HG03135 (cell line): ENCODE data around the gene PPDPF.
"Not testable (repeated sequence)": the region's sequence is repeated elsewhere in the genome, so short reads cannot be mapped to it uniquely, and the experiment has no call there.

Experiments
- ATAC-seq: cut with Tn5 transposase; IDR thresholded peaks from one replicate; pipeline ENCODE4 v1.9.1; 2021; ENCODE audit warnings: mild to moderate bottlenecking, moderate library complexity; ENCODE audit not compliant: unreplicated experiment

PPDPF gene

GRCh38 chr20:63520504-63520933 is at the start of gene PPDPF:
Gene PPDPF (plus strand): TSS chr20:63520765. CDS start chr20:63521309, 544 bp downstream.
- ATAC-seq: peak; percentile 71

- no peak for ATAC-seq
Measured at GRCh38 chr20:63471002-63471716, 49.4 kb upstream of the PPDPF start.

DNA sequence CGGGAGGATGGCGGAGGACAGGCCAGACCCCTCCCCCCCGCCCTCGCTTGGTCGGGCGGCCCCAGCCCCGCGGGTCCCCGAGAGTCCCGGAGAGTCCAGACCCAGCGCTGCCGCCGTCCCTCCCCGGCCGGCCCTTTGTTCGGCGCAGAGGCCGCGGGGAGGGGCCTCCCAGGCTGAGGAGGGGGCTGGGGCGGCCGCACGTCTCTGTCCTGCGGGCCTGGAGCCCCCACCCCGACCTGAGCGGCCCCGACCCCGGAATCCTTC is 48.9 kb upstream of the PPDPF start:
- no peak for ATAC-seq

- no peak for ATAC-seq
Measured at GRCh38 chr20:63471981-63472831, 48.4 kb upstream of the PPDPF start, which contains the start of gene KCNQ2. Gene KCNQ2 (minus strand): TSS chr20:63472655. CDS start chr20:63472463, 192 bp downstream.

DNA sequence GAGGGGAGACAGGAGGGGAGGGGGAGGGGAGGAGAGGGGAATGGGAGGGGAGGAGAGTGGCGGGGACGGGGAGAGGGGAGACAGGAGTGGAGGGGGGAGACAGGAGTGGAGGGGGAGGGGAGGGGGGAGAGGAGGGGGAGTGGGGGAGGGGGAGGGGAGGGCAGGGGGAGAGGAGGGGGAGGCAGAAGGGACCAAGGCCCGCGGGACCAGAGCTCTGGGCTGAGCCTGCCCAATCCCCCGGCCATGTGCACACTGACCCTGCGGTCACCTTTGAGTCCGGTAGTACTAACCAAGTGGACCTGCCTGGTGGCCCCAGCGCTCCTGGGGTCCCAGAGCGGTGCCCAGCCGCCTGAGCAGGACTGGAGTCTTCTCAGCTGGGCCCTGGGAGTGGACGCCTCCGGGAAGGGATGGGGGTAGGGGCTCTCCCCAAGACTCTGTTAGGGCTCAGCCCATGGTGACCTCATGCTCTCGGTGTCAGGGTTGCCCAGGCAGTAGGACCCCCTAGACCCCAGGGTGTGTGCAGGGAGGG is 47.6 kb upstream of the PPDPF start:
- ATAC-seq: no peak

GRCh38 chr20:63473555-63474449 is 46.8 kb upstream of the PPDPF start:
- no peak for ATAC-seq

DNA sequence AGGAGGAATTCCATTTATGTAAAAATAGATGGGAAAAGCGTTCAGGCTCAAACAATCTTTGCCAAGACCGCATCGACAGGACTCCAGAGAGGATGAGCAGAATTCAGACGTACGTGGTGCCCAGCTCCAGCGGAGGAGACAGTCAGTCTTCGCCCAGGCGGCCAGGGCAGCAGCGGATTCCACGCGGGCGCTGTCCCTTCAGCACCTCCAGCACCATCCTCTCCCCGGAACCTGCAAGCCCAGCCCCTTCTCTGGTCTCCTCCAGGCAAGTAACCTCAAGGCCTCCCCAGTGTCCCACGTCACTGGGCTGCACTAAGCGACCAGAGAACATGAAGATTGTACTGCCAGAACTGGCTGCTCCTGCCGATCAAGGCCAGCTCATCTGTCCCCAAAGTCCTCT is 45.4 kb upstream of the PPDPF start:
- no peak for ATAC-seq

GRCh38 chr20:63477061-63477616 is 43.4 kb upstream of the PPDPF start:
- no peak for ATAC-seq

DNA sequence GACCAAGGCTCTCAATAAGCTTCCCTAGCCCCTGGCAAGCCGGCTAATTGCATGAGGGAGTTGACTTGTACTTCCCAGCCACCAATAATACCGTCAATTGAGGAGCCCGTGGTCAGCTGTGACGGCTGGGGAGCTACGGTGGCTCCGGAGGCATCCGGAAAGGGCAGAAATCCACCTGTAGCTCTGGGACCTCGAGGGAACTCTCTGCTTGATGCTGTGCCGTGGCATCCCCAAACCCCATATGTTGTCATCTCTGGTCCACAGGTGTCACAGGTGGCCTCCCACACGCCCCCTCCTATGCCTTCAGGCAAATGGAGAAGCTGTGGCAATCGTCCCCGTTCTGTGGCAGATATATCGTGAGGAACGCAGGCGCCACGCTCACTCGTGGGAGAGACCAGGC is 42.6 kb upstream of the PPDPF start:
- no peak for ATAC-seq

- ATAC-seq: no peak
Measured at GRCh38 chr20:63478346-63479302, 41.9 kb upstream of the PPDPF start.

DNA sequence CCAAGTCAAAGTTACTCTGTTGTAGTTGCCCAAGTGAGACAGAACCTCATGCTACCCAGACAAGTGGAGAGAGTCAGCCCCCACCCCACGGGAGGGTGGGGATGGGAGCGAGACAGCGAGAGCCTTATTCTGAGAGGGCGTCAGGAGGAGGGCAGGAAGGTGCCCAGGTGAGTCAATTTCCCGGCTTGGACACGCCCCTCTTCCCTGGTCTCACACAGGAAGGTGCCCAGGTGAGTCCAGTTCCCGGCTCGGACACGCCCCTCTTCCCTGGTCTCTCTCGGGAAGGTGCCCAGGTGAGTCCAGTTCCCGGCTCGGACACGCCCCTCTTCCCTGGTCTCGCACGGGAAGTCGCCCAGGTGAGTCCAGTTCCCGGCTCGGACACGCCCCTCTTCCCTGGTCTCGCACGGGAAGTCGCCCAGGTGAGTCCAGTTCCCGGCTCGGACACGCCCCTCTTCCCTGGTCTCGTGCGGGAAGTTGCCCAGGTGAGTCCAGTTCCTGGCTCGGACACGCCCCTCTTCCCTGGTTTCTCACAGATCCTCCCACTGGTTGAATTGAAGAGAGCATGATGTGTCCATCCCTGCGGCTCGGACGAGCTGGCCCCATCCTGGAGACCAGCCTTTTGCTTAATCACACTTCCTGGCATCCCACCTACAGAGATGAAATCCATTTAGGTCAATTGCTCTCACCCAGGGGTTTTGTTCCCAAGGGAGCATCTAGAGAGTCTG is 40.7 kb upstream of the PPDPF start:
- not testable (repeated sequence) for ATAC-seq

- ATAC-seq: no peak
Measured at GRCh38 chr20:63481503-63481902, 39.1 kb upstream of the PPDPF start.

GRCh38 chr20:63482021-63482587 is 38.5 kb upstream of the PPDPF start:
- no peak for ATAC-seq

GRCh38 chr20:63483834-63484233 is 36.7 kb upstream of the PPDPF start:
- no peak for ATAC-seq

- ATAC-seq: no peak
Measured at GRCh38 chr20:63484236-63484635, 36.3 kb upstream of the PPDPF start.

DNA sequence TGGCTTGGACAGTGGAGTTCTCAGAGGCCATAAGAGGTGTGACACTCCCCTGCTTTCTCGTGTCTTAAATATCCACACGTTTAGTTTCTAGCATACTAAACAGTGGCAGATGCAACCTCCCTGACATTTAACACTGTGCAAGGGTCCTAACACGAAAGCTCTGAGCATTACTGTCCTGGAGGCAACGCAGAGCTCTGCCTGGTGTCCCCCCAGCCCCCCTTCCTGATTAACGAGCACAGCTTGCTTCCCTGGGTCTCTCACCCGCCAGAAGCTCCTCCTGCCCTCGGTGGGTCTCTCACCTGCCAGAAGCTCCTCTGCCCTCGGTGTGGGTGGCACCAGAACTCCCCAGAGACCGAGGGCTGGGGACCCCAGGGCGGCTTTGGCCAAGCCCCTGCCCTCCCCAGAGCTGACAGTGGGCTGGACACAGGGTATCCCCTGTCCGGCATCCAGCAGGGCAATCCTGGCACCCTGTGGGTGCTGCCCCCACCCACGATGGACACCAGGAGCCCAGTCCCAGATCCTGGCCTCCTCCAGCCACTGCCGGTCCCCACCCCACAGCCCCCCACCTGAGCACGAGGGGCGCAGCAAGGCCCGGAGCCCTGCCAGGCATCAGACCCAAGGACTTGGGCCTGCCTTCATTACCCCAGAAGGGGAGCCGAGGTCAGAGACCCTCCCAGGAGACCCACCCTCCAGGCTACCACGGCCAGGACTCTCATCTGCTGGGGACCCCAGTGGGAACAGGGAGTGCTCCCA is 35.7 kb upstream of the PPDPF start:
- ATAC-seq: no peak

GRCh38 chr20:63486300-63486855 is 34.2 kb upstream of the PPDPF start:
- no peak for ATAC-seq
